ENCODE data around the gene WWOX.

Gene WWOX

GRCh38 chr16:78306361-78306760 lies 206.9 kb downstream of the WWOX start:
- FAIRE-seq (no peak), DNase-seq (ENCODE audit: insufficient read length, low spot score) (no peak)
- TF ChIP-seq POLR2AphosphoS5 (IDR thresholded peaks at IDR 0.05; ENCODE audit: low read depth, low read length), result no peak
- no peak for TF ChIP-seq POLR2A (IDR thresholded peaks at IDR 0.05; ENCODE audit: low read depth, low read length)
- TF ChIP-seq POU2F2 (IDR thresholded peaks at IDR 0.05; ENCODE audit: low read depth, low read length), result no peak
- TF ChIP-seq SPI1 (IDR thresholded peaks at IDR 0.05; ENCODE audit: low read depth, low read length), result no peak
- TF ChIP-seq TAF1 (IDR thresholded peaks at IDR 0.05; ENCODE audit: low read depth, low read length), result no peak

DNA sequence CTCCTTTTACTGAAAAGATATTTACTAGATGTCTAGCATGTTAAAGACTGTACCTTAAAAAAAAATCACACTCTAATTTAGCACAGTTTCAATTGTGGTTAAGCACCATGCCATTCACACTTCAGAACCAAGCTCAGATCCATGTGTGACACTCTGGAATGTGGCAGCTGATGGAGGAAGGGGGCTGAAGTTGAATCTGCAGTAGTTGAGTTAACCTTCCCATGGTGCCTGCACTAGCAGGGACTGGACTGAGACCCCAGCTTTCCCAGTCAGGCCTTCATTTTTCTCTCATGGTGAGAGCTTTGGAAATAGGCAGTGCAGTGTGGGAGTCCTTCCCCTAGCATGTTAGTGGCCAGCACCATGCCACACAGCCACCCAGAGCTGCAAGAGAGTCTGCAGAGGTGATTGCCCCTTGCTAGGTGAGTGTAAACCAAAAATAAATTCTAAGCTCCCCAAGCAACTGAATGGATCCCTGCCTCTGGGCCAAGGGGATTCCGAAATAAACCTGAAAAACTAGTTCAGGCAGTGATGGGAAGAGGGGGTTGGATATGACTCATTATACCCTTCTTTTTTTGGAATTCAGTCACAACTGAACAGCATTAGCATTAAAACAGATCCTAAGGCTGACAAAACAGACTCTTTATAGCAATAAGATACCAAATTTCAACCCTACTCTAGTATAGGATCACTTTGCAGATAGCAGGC lies 208.5 kb downstream of the WWOX start:
- DNase-seq (ENCODE audit: insufficient read length, low spot score), result no peak
- FAIRE-seq, result no peak
- TF ChIP-seq SPI1 (IDR thresholded peaks at IDR 0.05; ENCODE audit: low read depth, low read length) (no peak), POU2F2 (IDR thresholded peaks at IDR 0.05; ENCODE audit: low read depth, low read length) (no peak), POLR2AphosphoS5 (IDR thresholded peaks at IDR 0.05; ENCODE audit: low read depth, low read length) (no peak), TAF1 (IDR thresholded peaks at IDR 0.05; ENCODE audit: low read depth, low read length) (no peak)

- DNase-seq (ENCODE audit: insufficient read length, low spot score) (no peak), FAIRE-seq (no peak)
- TF ChIP-seq POLR2A (IDR thresholded peaks at IDR 0.05; ENCODE audit: low read depth, low read length) (no peak), POLR2AphosphoS5 (IDR thresholded peaks at IDR 0.05; ENCODE audit: low read depth, low read length) (no peak), SPI1 (IDR thresholded peaks at IDR 0.05; ENCODE audit: low read depth, low read length) (no peak), TAF1 (IDR thresholded peaks at IDR 0.05; ENCODE audit: low read depth, low read length) (no peak), PAX5 (IDR thresholded peaks at IDR 0.05; ENCODE audit: insufficient read depth, low read length, severe bottlenecking) (no peak), POU2F2 (IDR thresholded peaks at IDR 0.05; ENCODE audit: low read depth, low read length) (no peak)
Observed at GRCh38 chr16:78309763-78310162, 210.3 kb downstream of the WWOX start.

DNA sequence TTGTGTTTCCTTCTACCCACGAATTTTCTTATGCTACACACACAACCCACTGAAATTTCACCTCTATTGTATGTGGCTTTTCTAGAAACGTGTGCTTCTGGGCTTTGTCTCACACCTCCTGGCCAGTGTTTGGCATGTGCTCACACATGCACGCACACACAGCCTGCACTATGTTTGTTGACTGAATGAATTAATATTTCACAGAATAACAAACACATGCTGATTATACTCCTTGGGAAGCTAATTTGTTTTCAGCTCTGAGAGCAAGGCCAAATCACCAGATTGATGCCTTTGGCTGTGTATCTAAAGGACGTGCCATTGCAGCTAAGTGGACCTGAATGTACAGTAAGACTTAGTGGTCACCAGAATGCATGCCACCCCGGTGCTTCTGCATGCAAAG lies 210.7 kb downstream of the WWOX start:
- no peak for DNase-seq (ENCODE audit: insufficient read length, low spot score)
- no peak for TF ChIP-seq POLR2AphosphoS5 (IDR thresholded peaks at IDR 0.05; ENCODE audit: low read depth, low read length)
- TF ChIP-seq POU2F2 (IDR thresholded peaks at IDR 0.05; ENCODE audit: low read depth, low read length), result no peak
- no peak for TF ChIP-seq POLR2A (IDR thresholded peaks at IDR 0.05; ENCODE audit: low read depth, low read length)
- no peak for FAIRE-seq

DNA sequence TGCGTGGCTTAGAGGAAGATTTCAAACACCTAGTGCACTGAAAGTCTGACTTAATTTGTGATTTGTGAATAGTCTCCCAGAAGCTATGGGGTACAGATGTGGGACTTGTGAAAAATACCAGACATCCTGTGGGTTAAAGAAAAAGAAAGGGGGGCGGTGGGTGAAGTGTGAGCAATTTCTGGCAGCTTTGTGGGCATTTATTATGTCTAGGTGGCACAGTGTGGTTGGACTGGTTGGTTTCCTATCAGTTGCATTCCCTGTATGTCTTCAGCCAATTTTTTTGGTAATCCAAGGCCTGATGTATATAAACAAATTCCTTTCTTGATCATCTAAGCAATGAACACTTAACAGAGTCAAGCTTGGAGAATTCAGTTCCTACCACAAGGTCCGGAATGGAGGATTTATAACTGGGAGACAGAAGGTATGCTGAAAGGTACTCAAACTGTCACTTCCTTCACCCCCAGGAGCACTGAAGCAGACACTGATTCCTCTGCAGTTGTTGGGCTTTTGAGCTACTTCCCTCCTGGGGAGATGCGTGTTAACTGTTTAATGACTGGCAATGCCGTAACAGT lies 211.6 kb downstream of the WWOX start:
- DNase-seq (ENCODE audit: insufficient read length, low spot score) (no peak), FAIRE-seq (no peak)
- no peak for TF ChIP-seq TAF1 (IDR thresholded peaks at IDR 0.05; ENCODE audit: low read depth, low read length)
- TF ChIP-seq POLR2A (IDR thresholded peaks at IDR 0.05; ENCODE audit: low read depth, low read length), result no peak
- TF ChIP-seq PAX5 (IDR thresholded peaks at IDR 0.05; ENCODE audit: insufficient read depth, low read length, severe bottlenecking), result no peak
- TF ChIP-seq POLR2AphosphoS5 (IDR thresholded peaks at IDR 0.05; ENCODE audit: low read depth, low read length), result no peak
- TF ChIP-seq POU2F2 (IDR thresholded peaks at IDR 0.05; ENCODE audit: low read depth, low read length), result no peak
- no peak for TF ChIP-seq SPI1 (IDR thresholded peaks at IDR 0.05; ENCODE audit: low read depth, low read length)

DNA sequence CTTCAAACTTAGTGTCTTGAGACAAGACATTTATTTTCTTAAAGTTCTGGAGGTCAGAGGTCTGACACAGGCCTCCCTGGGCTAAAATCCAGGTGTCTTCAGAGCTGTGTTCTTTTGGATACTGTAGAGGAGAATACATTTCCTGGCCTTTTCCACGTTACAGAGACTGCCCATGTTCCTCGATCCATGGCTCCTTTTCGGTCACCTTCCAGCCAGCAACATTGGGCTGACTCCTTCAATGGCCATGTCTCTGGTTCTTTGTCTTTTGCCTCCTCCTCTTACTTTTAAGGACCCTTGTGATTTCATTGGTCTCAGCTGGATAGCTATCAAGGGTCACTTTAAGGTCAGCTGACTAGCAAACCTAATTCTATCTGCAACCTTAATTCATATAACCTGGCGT lies 212.4 kb downstream of the WWOX start:
- no peak for DNase-seq (ENCODE audit: insufficient read length, low spot score)
- FAIRE-seq, result no peak

GRCh38 chr16:78317564-78318240 lies 218.2 kb downstream of the WWOX start:
- DNase-seq (ENCODE audit: insufficient read length, low spot score) (no peak), FAIRE-seq (no peak)
- TF ChIP-seq SPI1 (IDR thresholded peaks at IDR 0.05; ENCODE audit: low read depth, low read length), result no peak
- TF ChIP-seq TAF1 (IDR thresholded peaks at IDR 0.05; ENCODE audit: low read depth, low read length), result no peak
- no peak for TF ChIP-seq POLR2A (IDR thresholded peaks at IDR 0.05; ENCODE audit: low read depth, low read length)
- TF ChIP-seq POLR2AphosphoS5 (IDR thresholded peaks at IDR 0.05; ENCODE audit: low read depth, low read length), result no peak
- no peak for TF ChIP-seq PAX5 (IDR thresholded peaks at IDR 0.05; ENCODE audit: insufficient read depth, low read length, severe bottlenecking)
- TF ChIP-seq POU2F2 (IDR thresholded peaks at IDR 0.05; ENCODE audit: low read depth, low read length), result no peak

More for the DNA sequence above, 212.4 kb downstream of the WWOX start:
- TF ChIP-seq POLR2AphosphoS5 (IDR thresholded peaks at IDR 0.05; ENCODE audit: low read depth, low read length), result no peak
- TF ChIP-seq PAX5 (IDR thresholded peaks at IDR 0.05; ENCODE audit: insufficient read depth, low read length, severe bottlenecking), result no peak
- TF ChIP-seq SPI1 (IDR thresholded peaks at IDR 0.05; ENCODE audit: low read depth, low read length), result no peak
- no peak for TF ChIP-seq POLR2A (IDR thresholded peaks at IDR 0.05; ENCODE audit: low read depth, low read length)
- TF ChIP-seq POU2F2 (IDR thresholded peaks at IDR 0.05; ENCODE audit: low read depth, low read length), result no peak
- no peak for TF ChIP-seq TAF1 (IDR thresholded peaks at IDR 0.05; ENCODE audit: low read depth, low read length)

DNA sequence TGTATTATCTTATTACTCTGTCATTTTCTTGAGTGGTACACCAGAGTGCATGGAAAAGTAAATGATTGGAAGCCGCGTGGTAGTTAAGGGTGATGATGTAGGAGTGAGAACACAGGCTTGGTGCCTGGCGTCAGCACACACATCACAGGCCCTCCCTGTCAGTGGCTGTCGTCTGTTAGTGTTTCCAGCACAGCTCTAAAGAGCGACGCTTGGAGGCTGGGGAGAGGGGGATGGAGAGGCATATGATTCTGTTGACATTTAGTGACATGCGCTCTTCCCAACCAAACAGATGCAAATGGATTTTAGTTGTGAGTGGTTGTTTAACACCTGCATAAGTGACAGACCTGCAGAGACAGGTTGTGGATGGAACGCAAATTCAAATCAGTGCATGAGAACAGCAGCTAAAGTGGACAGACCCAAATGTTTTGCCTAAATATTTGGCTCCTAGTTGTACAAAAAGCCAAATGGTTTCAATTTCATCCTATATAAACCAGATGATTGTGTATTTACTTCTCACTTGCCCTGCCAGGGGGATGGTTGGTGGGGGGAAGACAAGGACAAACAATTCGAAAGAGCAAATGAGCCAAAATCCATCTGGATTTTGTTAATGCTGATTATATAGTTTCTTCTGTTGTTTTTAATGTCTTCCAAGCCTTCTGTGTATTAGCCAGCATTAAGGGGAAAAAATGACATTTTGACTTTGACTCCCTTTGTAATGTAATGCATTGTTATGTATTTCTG lies 222.3 kb downstream of the WWOX start:
- DNase-seq (ENCODE audit: insufficient read length, low spot score) (no peak), FAIRE-seq (no peak)
- no peak for TF ChIP-seq POLR2AphosphoS5 (IDR thresholded peaks at IDR 0.05; ENCODE audit: low read depth, low read length)
- TF ChIP-seq SPI1 (IDR thresholded peaks at IDR 0.05; ENCODE audit: low read depth, low read length), result no peak
- no peak for TF ChIP-seq PAX5 (IDR thresholded peaks at IDR 0.05; ENCODE audit: insufficient read depth, low read length, severe bottlenecking)
- TF ChIP-seq POLR2A (IDR thresholded peaks at IDR 0.05; ENCODE audit: low read depth, low read length), result no peak
- TF ChIP-seq POU2F2 (IDR thresholded peaks at IDR 0.05; ENCODE audit: low read depth, low read length), result no peak
- TF ChIP-seq TAF1 (IDR thresholded peaks at IDR 0.05; ENCODE audit: low read depth, low read length), result no peak

DNA sequence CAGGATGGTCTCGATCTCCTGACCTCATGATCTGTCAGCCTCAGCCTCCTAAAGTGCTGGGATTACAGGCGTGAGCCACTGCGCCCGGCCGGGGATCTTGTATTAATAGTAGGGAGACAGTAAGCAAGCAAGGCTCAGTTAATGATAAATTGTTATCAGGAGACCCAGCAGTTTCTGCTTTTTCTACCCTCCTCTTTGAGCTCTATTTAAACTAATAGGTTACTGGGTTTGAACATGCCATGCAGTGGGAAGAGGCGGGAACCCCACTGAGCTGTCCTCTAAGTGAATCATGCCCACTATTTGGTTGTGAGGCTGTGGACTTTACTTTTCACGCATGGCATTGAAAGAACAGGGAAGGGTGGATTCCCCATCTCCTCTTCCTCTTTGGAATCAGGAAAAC lies 223.9 kb downstream of the WWOX start:
- no peak for TF ChIP-seq TAF1 (IDR thresholded peaks at IDR 0.05; ENCODE audit: low read depth, low read length)
- no peak for TF ChIP-seq POLR2AphosphoS5 (IDR thresholded peaks at IDR 0.05; ENCODE audit: low read depth, low read length)
- TF ChIP-seq SPI1 (IDR thresholded peaks at IDR 0.05; ENCODE audit: low read depth, low read length), result no peak
- TF ChIP-seq POU2F2 (IDR thresholded peaks at IDR 0.05; ENCODE audit: low read depth, low read length), result no peak
- no peak for TF ChIP-seq PAX5 (IDR thresholded peaks at IDR 0.05; ENCODE audit: insufficient read depth, low read length, severe bottlenecking)
- no peak for TF ChIP-seq POLR2A (IDR thresholded peaks at IDR 0.05; ENCODE audit: low read depth, low read length)
- DNase-seq (ENCODE audit: insufficient read length, low spot score) (no peak), FAIRE-seq (no peak)

Measured in GM12891 (cell line).